GM21717 (cell line): Measurements from ENCODE around the gene PLXNB1.

Experiments used
- ATAC-seq: cut with Tn5 transposase; IDR thresholded peaks from one replicate; pipeline ENCODE4 v1.9.1; 2021; ENCODE audit warnings: mild to moderate bottlenecking, moderate library complexity; ENCODE audit not compliant: unreplicated experiment

PLXNB1 gene

GRCh38 chr3:48418651-48419050 lies 11.2 kb downstream of the PLXNB1 start:
- ATAC-seq = no peak

GRCh38 chr3:48418140-48418539 lies 11.7 kb downstream of the PLXNB1 start:
- ATAC-seq = no peak

- no peak for ATAC-seq
These were observed 12.3 kb downstream of the PLXNB1 start for GRCh38 chr3:48417529-48418108.

- ATAC-seq = no peak
These were observed 13.3 kb downstream of the PLXNB1 start for GRCh38 chr3:48416546-48416945.

- no peak for ATAC-seq
These were observed 13.8 kb downstream of the PLXNB1 start for GRCh38 chr3:48416091-48416505.

GRCh38 chr3:48415251-48415953 lies 14.5 kb downstream of the PLXNB1 start:
- no peak for ATAC-seq

- no peak for ATAC-seq
These were observed 15.3 kb downstream of the PLXNB1 start for GRCh38 chr3:48414376-48415250.

- no peak for ATAC-seq
These were observed 16.3 kb downstream of the PLXNB1 start for GRCh38 chr3:48413611-48414010.

- ATAC-seq = no peak
These were observed 16.8 kb downstream of the PLXNB1 start for GRCh38 chr3:48413086-48413485.

- no peak for ATAC-seq
These were observed 17.4 kb downstream of the PLXNB1 start for GRCh38 chr3:48412375-48413001.

- no peak for ATAC-seq
These were observed 18.1 kb downstream of the PLXNB1 start for GRCh38 chr3:48411606-48412374.

- no peak for ATAC-seq
These were observed 18.8 kb downstream of the PLXNB1 start for GRCh38 chr3:48411041-48411588.

- ATAC-seq = no peak
These were observed 19.5 kb downstream of the PLXNB1 start for GRCh38 chr3:48410205-48411040.

GRCh38 chr3:48409291-48410201 lies 20.3 kb downstream of the PLXNB1 start:
- no peak for ATAC-seq

- no peak for ATAC-seq
These were observed 21.0 kb downstream of the PLXNB1 start for GRCh38 chr3:48408823-48409281.

- no peak for ATAC-seq
These were observed 22.3 kb downstream of the PLXNB1 start for GRCh38 chr3:48407542-48408099.

GRCh38 chr3:48406443-48407431 lies 23.1 kb downstream of the PLXNB1 start:
- no peak for ATAC-seq
